Activated CD8-positive, alpha-beta T cell treated with anti-CD3 and anti-CD28 coated beads for 36 hours (primary cell): ENCODE results near the gene CCDC50. TPM values are rescaled to one million over a fixed set of nuclear protein-coding genes. Genes with fewer than 3 reads are reported as not detected.

ENCODE experiments used
- ATAC-seq: fragments of 200-7000 bp; cut with Tn5 transposase; one replicate; pipeline ENCODE4 v1.10.0; 2021; ENCODE audit warnings: mild to moderate bottlenecking, moderate library complexity
- CTCF ChIA-PET: fragments of 350-600 bp; sonication (Branson Sonifier 250); formaldehyde crosslinking; loops from one replicate; lab custom pipeline; 2021; ENCODE audit warnings: antibody characterized with exemption; lab: Charles Lee
- POLR2A ChIA-PET: fragments of 350-600 bp; sonication (Branson Sonifier 250); formaldehyde crosslinking; loops from one replicate; lab custom pipeline; 2021; ENCODE audit warnings: antibody characterized with exemption; lab: Charles Lee
- DNase-seq: peaks from one replicate; pipeline ENCODE4 v3.0.0-alpha.2; 2020
- H3K27ac Mint-ChIP-seq: one replicate; pipeline ENCODE4 v1.8.0; 2021; ENCODE audit warnings: mild to moderate bottlenecking, mixed read lengths
- H3K27me3 Mint-ChIP-seq: one replicate; pipeline ENCODE4 v1.8.0; 2021; ENCODE audit warnings: mixed read lengths
- H3K36me3 Mint-ChIP-seq: one replicate; pipeline ENCODE4 v1.8.0; 2021; ENCODE audit warnings: low read depth, mixed read lengths
- H3K4me1 Mint-ChIP-seq: one replicate; pipeline ENCODE4 v1.8.0; 2021; ENCODE audit warnings: low read depth, mixed read lengths
- H3K4me3 Mint-ChIP-seq: one replicate; pipeline ENCODE4 v1.8.0; 2021; ENCODE audit warnings: mild to moderate bottlenecking, moderate library complexity, mixed read lengths
- H3K9me3 Mint-ChIP-seq: one replicate; pipeline ENCODE4 v1.8.0; 2021; ENCODE audit warnings: mixed read lengths
- intact Hi-C: fragments of 100-400 bp; cut with micrococcal nuclease; formaldehyde crosslinking; loops from one replicate; pipeline ENCODE4 v1.10.0; 2022
- total RNA-seq, 2 experiments: library from RNA; stranded (reverse); gene quantifications; one replicate each; pipeline ENCODE4 v1.2.3, GENCODE V29; 2021
- TF ChIP-seq, protein P1 (sequence below): fragments of 200-600 bp; IDR thresholded peaks from one replicate; pipeline ENCODE4 v1.8.0; 2022; ENCODE audit warnings: antibody characterized with exemption, mild to moderate bottlenecking

The CCDC50 gene
- total RNA-seq, 2 experiments from 2014 or later = 7.3 to 7.6 TPM

GRCh38 chr3:191414286-191414685 lies 85.1 kb downstream of the CCDC50 start:
- no peak overlapping the region for H3K27ac Mint-ChIP-seq
- H3K4me1 Mint-ChIP-seq = no peaks in the 10 kb centered on the region
- intact Hi-C loops = no loop called here
- no peaks in the 10 kb centered on the region for H3K36me3 Mint-ChIP-seq
- H3K4me3 Mint-ChIP-seq = no peak overlapping the region
- no peaks in the 10 kb centered on the region for H3K27me3 Mint-ChIP-seq
- CTCF ChIA-PET = no interaction called here
- POLR2A ChIA-PET = no interaction called here
- ATAC-seq (no peak), DNase-seq (no peak)
- TF ChIP-seq, protein P1, sequence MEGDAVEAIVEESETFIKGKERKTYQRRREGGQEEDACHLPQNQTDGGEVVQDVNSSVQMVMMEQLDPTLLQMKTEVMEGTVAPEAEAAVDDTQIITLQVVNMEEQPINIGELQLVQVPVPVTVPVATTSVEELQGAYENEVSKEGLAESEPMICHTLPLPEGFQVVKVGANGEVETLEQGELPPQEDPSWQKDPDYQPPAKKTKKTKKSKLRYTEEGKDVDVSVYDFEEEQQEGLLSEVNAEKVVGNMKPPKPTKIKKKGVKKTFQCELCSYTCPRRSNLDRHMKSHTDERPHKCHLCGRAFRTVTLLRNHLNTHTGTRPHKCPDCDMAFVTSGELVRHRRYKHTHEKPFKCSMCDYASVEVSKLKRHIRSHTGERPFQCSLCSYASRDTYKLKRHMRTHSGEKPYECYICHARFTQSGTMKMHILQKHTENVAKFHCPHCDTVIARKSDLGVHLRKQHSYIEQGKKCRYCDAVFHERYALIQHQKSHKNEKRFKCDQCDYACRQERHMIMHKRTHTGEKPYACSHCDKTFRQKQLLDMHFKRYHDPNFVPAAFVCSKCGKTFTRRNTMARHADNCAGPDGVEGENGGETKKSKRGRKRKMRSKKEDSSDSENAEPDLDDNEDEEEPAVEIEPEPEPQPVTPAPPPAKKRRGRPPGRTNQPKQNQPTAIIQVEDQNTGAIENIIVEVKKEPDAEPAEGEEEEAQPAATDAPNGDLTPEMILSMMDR = no peak
- H3K9me3 Mint-ChIP-seq = peaks cover 5% of the 10 kb centered on the region

DNA sequence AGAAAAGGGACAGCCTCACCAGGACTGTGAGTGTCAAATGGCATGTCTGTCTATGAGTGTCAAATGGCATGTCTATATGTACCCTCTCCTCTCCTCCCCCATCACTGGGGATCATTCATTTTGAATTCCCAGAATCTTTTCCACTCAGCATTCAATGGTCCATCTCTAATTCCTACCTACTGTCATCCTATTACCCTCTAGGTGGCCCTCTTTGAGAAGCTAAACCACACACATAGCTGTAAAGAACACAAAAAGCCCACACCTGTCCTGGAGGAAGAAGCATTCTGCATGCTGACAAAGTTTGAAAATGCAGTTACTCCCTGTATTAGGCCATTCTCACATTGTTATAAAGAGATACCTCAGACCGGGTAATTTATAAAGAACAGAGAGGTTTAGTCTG lies 85.5 kb downstream of the CCDC50 start:
- TF ChIP-seq, protein P1 = no peak
- H3K27ac Mint-ChIP-seq = no peak overlapping the region
- ATAC-seq (no peak), DNase-seq (no peak)
- H3K36me3 Mint-ChIP-seq = no peaks in the 10 kb centered on the region
- no peaks in the 10 kb centered on the region for H3K4me1 Mint-ChIP-seq
- H3K4me3 Mint-ChIP-seq = no peak overlapping the region
- H3K27me3 Mint-ChIP-seq = no peaks in the 10 kb centered on the region
- CTCF ChIA-PET = no interaction called here
- POLR2A ChIA-PET = no interaction called here
- peaks cover 5% of the 10 kb centered on the region for H3K9me3 Mint-ChIP-seq
- intact Hi-C loops = no loop called here

- H3K36me3 Mint-ChIP-seq = no peaks in the 10 kb centered on the region
- DNase-seq (no peak), ATAC-seq (no peak)
- H3K4me3 Mint-ChIP-seq = no peak overlapping the region
- CTCF ChIA-PET = no interaction called here
- TF ChIP-seq, protein P1 = no peak
- no peaks in the 10 kb centered on the region for H3K27me3 Mint-ChIP-seq
- H3K4me1 Mint-ChIP-seq = no peaks in the 10 kb centered on the region
- H3K27ac Mint-ChIP-seq = no peak overlapping the region
- intact Hi-C loops = no loop called here
- H3K9me3 Mint-ChIP-seq = no peaks in the 10 kb centered on the region
- POLR2A ChIA-PET = no interaction called here
These were observed 86.4 kb downstream of the CCDC50 start for GRCh38 chr3:191415566-191415965.

DNA sequence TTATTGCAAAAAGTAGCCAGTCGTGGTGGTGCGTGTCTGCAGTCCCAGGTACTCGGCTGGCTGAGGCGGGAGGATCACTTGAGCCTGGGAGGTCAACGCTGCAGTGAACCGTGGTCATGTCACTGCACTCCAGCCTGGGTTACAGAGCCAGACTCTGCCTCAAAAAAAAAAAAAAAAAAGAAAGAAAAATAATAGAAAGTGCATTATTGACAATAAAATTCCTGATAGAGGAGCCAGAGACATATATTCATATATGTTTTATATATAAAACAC lies 88.2 kb downstream of the CCDC50 start:
- POLR2A ChIA-PET = no interaction called here
- intact Hi-C loops = no loop called here
- ATAC-seq (no peak), DNase-seq (no peak)
- no peaks in the 10 kb centered on the region for H3K4me1 Mint-ChIP-seq
- H3K27ac Mint-ChIP-seq = no peak overlapping the region
- TF ChIP-seq, protein P1 = no peak
- H3K9me3 Mint-ChIP-seq = no peaks in the 10 kb centered on the region
- H3K4me3 Mint-ChIP-seq = no peak overlapping the region
- CTCF ChIA-PET = no interaction called here
- H3K36me3 Mint-ChIP-seq = no peaks in the 10 kb centered on the region
- no peaks in the 10 kb centered on the region for H3K27me3 Mint-ChIP-seq

GRCh38 chr3:191420771-191421170 lies 91.6 kb downstream of the CCDC50 start:
- no peak for ATAC-seq
- intact Hi-C loops = no loop called here
- Mint-ChIP-seq H3K4me1 (no peaks in the 10 kb centered on the region), H3K9me3 (no peaks in the 10 kb centered on the region), H3K27ac (no peak overlapping the region), H3K4me3 (no peak overlapping the region), H3K36me3 (no peaks in the 10 kb centered on the region), H3K27me3 (peaks cover 3% of the 10 kb centered on the region)
- POLR2A ChIA-PET = no interaction called here
- no peak for DNase-seq
- TF ChIP-seq, protein P1 = no peak
- CTCF ChIA-PET = no interaction called here
